ENCODE measurements around the gene DHRSX. TPM values are rescaled to one million over a fixed set of nuclear protein-coding genes. Genes with fewer than 3 reads are reported as not detected.
"Not testable (repeated sequence)": the region's sequence is repeated elsewhere in the genome, so short reads cannot be mapped to it uniquely, and the experiment has no call there.

DHRSX gene
- total and polyA plus RNA-seq, 4 experiments from 2014 or later, result 12.1 to 23.5 (median 16.5) TPM

DNA sequence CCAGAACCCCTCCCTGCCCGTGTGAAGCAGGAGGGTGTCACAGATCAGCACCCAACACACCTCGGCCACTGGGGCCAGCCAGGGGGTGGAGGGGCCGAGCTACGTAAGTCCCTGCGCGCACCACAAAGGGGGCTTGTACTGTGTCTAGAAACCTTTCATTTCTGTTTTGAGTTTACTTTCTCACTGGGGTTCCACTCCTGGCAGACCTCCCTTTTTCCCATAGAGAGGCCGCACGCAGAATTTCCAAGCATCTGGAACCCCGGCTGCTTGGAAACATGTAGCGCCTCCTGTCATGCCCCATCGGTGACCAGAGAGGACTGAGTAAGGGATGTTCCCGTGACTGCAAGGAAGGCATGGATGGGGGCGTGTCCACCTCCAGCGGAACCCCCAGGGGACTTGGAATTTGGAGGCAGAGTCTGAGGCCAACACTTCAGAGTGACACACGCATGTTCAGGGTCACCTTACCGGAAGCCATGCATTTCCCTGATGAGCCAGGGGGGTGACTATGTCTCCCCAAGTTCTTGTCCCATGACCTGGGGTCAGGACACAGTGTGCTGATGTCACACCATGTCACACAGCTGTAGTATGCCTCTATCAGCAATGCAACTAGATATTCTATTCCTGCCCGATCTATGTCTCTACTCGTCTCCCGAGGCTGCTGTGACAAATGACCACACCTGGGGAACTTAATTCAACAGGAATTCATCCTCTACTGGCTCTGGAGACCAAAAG lies 105.3 kb downstream of the DHRSX start:
- no peak overlapping the region for H3K4me3 Mint-ChIP-seq

DNA sequence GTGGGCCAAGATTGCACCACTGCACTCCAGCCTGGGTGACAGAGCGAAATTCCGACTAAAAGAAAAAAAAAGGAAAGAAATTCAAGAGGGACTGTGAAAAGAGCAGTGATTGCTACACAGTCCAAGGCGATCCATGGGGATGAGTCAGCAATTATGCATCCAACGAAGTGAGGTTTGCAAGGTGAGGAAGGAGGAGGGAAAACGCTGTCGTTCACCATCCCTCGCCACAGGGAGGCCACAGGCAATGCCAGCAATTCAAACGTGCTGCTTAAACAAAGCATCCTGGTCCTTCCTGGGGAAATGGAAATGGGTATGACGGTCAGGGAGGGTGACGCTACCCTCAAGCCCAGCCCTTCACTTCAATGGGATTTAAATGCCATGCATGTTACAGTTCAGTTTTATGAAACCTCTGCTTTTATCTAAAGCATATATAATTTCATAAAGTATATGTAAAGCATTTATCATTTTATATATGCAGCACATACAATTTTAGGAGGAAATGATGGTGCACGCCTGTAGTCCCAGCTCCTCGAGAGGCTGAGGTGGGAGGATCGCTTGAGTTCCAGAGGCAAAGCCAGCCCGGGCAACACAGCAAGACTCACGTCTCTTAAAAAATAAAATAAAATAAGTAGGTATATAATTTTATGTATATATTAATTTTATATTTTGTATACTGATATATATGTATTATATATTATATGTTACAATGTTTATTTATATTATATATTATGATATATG lies 108.7 kb downstream of the DHRSX start:
- ChIA-PET POLR2A (ENCODE audit: partially characterized antibody) (no interaction called here), CTCF (ENCODE audit: partially characterized antibody) (no interaction called here)
- no peaks in the 10 kb centered on the region for H3K27me3 ChIP-seq (ENCODE audit: insufficient read depth, low read length)
- H3K4me3 Mint-ChIP-seq, result no peak overlapping the region
- DNase-seq, result no peak
- H3K9me3 Mint-ChIP-seq, result peaks cover 0 to 17% (median 7%) of the 10 kb centered on the region in 8 donors
- peaks cover 0 to 10% (median 3%) of the 10 kb centered on the region in 4 donors for H3K4me1 Mint-ChIP-seq
- H3K4me3 ChIP-seq (ENCODE audit: low read length in 2 of 2), result no peak overlapping the region
- H3K36me3 Mint-ChIP-seq, result peaks cover 42 to 52% of the 10 kb centered on the region in 2 donors
- H3K4me1 ChIP-seq (ENCODE audit: insufficient read depth, low read length), result no peaks in the 10 kb centered on the region
- no peaks in the 10 kb centered on the region for H3K27me3 Mint-ChIP-seq
- peaks cover 0 to 3% of the 10 kb centered on the region in 2 donors for H3K9me3 ChIP-seq (ENCODE audit: control insufficient read depth in 1 of 2, low read length in 2 of 2)
- no peak overlapping the region for H3K27ac ChIP-seq (ENCODE audit: low read depth, low read length)
- intact Hi-C loops (cut with micrococcal nuclease), result no loop called here
- H3K27ac Mint-ChIP-seq, result no peak overlapping the region
- H3K36me3 ChIP-seq (ENCODE audit: insufficient read depth, low read length), result no peaks in the 10 kb centered on the region

More for the DNA sequence above, 105.3 kb downstream of the DHRSX start:
- H3K36me3 Mint-ChIP-seq, result peaks cover 27 to 42% of the 10 kb centered on the region in 2 donors
- CTCF ChIA-PET (ENCODE audit: partially characterized antibody), result no interaction called here
- peaks cover 0 to 19% (median 7%) of the 10 kb centered on the region in 8 donors for H3K9me3 Mint-ChIP-seq
- H3K27ac Mint-ChIP-seq, result no peak overlapping the region
- no peaks in the 10 kb centered on the region for H3K36me3 ChIP-seq (ENCODE audit: insufficient read depth, low read length)
- no peak overlapping the region for H3K27ac ChIP-seq (ENCODE audit: low read depth, low read length)
- peaks cover 0 to 10% (median 3%) of the 10 kb centered on the region in 4 donors for H3K4me1 Mint-ChIP-seq
- H3K4me1 ChIP-seq (ENCODE audit: insufficient read depth, low read length), result no peaks in the 10 kb centered on the region
- POLR2A ChIA-PET (ENCODE audit: partially characterized antibody), result no interaction called here
- H3K9me3 ChIP-seq (ENCODE audit: control insufficient read depth in 1 of 2, low read length in 2 of 2), result peaks cover 0 to 3% of the 10 kb centered on the region in 2 donors
- H3K4me3 ChIP-seq (ENCODE audit: low read length in 2 of 2), result no peak overlapping the region
- DNase-seq, result no peak
- H3K27me3 Mint-ChIP-seq, result no peaks in the 10 kb centered on the region
- no peaks in the 10 kb centered on the region for H3K27me3 ChIP-seq (ENCODE audit: insufficient read depth, low read length)
- intact Hi-C loops (cut with micrococcal nuclease), result no loop called here

DNA sequence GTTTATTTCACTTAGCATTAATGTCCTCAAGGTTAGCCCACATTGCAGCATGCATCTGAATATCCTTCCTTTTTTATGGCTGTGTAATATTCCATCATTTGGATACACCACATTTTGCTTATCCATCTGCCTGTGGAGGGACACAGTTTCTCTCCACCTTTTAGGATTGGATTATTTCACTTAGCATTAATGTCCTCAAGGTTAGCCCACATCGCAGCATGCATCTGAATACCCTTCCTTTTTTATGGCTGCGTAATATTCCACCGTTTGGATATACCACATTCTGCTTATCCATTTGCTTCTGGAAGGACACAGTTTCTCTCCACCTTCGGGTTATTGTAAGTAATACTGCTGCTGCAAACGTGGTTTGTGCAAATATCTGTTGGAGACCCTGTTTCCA lies 110.0 kb downstream of the DHRSX start:
- Histone ChIP-seq H3K4me1 (ENCODE audit: insufficient read depth, low read length) (no peaks in the 10 kb centered on the region), H3K9me3 (ENCODE audit: control insufficient read depth in 1 of 2, low read length in 2 of 2) (peaks cover 0 to 3% of the 10 kb centered on the region in 2 donors), H3K27me3 (ENCODE audit: insufficient read depth, low read length) (no peaks in the 10 kb centered on the region), H3K36me3 (ENCODE audit: insufficient read depth, low read length) (no peaks in the 10 kb centered on the region), H3K27ac (ENCODE audit: low read depth, low read length) (no peak overlapping the region), H3K4me3 (ENCODE audit: low read length in 2 of 2) (no peak overlapping the region)
- ChIA-PET CTCF (ENCODE audit: partially characterized antibody) (no interaction called here), POLR2A (ENCODE audit: partially characterized antibody) (no interaction called here)
- no peaks in the 10 kb centered on the region for H3K27me3 Mint-ChIP-seq
- intact Hi-C loops (cut with micrococcal nuclease), result no loop called here
- H3K27ac Mint-ChIP-seq, result no peak overlapping the region
- peaks cover 0 to 17% (median 7%) of the 10 kb centered on the region in 8 donors for H3K9me3 Mint-ChIP-seq
- no peak overlapping the region for H3K4me3 Mint-ChIP-seq
- DNase-seq, result no peak
- peaks cover 42 to 49% of the 10 kb centered on the region in 2 donors for H3K36me3 Mint-ChIP-seq
- peaks cover 0 to 8% (median 3%) of the 10 kb centered on the region in 4 donors for H3K4me1 Mint-ChIP-seq

DNA sequence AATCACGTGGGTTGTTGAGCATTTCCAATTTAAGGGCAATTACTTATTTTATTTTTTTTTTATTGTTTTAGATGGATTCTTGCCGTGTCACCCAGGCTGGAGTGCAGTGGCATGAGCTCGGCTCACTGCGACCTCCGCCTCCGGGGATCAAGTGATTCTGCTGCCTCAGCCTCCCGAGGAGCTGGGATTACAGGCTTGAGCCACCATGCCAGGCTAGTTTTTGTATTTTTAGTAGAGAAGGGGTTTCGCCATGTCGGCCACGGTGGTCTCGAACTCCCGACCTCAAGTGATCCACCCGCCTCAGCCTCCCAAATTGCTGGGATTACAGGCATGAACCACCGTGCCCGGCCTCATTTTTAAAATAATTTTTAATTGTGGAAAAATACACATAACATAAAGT lies 111.0 kb downstream of the DHRSX start:
- H3K27ac Mint-ChIP-seq; H3K27me3 ChIP-seq (ENCODE audit: insufficient read depth, low read length); H3K9me3 ChIP-seq (ENCODE audit: control insufficient read depth in 1 of 2, low read length in 2 of 2); H3K4me1 ChIP-seq (ENCODE audit: insufficient read depth, low read length); H3K4me3 ChIP-seq (ENCODE audit: low read length in 2 of 2); H3K27me3 Mint-ChIP-seq; POLR2A ChIA-PET (ENCODE audit: partially characterized antibody); H3K4me3 Mint-ChIP-seq; DNase-seq; H3K4me1 Mint-ChIP-seq; H3K27ac ChIP-seq (ENCODE audit: low read depth, low read length); intact Hi-C loops (cut with micrococcal nuclease); CTCF ChIA-PET (ENCODE audit: partially characterized antibody); H3K36me3 ChIP-seq (ENCODE audit: insufficient read depth, low read length): not testable (repeated sequence)
- Mint-ChIP-seq H3K36me3 (peaks cover 37 to 43% of the 10 kb centered on the region in 2 donors), H3K9me3 (peaks cover 0 to 17% (median 7%) of the 10 kb centered on the region in 8 donors)

DNA sequence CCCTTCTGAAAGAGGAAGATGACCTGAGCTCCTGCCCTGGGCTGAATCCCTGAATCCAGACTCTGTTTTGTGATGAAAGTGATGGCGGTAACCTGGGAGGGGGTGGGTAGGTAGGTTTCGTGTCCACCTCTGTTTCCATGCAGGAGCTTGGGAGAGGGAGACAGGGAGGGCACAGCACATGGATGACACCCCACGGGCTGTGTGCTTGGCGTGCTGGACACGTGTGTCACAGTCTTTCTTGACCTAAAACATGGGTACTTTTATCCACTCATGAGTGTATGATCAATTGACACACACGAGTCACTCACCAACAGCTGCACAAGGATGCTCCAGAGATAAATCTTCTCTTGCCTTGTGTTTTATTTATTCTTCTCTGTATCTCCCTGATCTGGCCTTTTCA lies 111.5 kb downstream of the DHRSX start:
- no peak for DNase-seq
- Histone ChIP-seq H3K27ac (ENCODE audit: low read depth, low read length) (no peak overlapping the region), H3K4me1 (ENCODE audit: insufficient read depth, low read length) (no peaks in the 10 kb centered on the region), H3K4me3 (ENCODE audit: low read length in 2 of 2) (no peak overlapping the region), H3K9me3 (ENCODE audit: control insufficient read depth in 1 of 2, low read length in 2 of 2) (peaks cover 0 to 3% of the 10 kb centered on the region in 2 donors), H3K36me3 (ENCODE audit: insufficient read depth, low read length) (no peaks in the 10 kb centered on the region), H3K27me3 (ENCODE audit: insufficient read depth, low read length) (no peaks in the 10 kb centered on the region)
- no peak overlapping the region for H3K4me3 Mint-ChIP-seq
- H3K9me3 Mint-ChIP-seq, result peaks cover 0 to 17% (median 7%) of the 10 kb centered on the region in 8 donors
- peaks cover 0 to 5% (median 3%) of the 10 kb centered on the region in 4 donors for H3K4me1 Mint-ChIP-seq
- no peaks in the 10 kb centered on the region for H3K27me3 Mint-ChIP-seq
- POLR2A ChIA-PET (ENCODE audit: partially characterized antibody), result no interaction called here
- intact Hi-C loops (cut with micrococcal nuclease), result no loop called here
- no peak overlapping the region for H3K27ac Mint-ChIP-seq
- CTCF ChIA-PET (ENCODE audit: partially characterized antibody), result no interaction called here
- H3K36me3 Mint-ChIP-seq, result peaks cover 37 to 40% of the 10 kb centered on the region in 2 donors

DNA sequence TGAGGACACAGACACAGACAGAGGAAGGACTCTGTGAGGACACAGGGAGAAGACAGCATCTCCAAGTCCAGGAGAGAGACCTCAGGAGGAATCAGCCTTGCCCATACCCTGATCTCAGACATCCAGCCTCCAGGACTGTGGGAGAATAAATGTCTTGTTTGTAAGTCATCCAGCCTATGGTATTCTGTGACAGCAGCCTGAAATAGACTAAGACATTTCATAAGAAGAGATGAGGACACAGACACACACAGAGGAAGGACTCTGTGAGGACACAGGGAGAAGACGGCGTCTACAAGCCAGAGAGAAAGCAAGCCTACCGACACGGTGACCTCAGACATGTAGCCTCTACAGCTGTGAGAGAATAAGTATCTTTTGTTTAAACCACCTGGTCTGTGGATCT lies 112.1 kb downstream of the DHRSX start:
- Histone ChIP-seq H3K27me3 (ENCODE audit: insufficient read depth, low read length) (no peaks in the 10 kb centered on the region), H3K27ac (ENCODE audit: low read depth, low read length) (no peak overlapping the region), H3K4me3 (ENCODE audit: low read length in 2 of 2) (no peak overlapping the region), H3K36me3 (ENCODE audit: insufficient read depth, low read length) (no peaks in the 10 kb centered on the region), H3K9me3 (ENCODE audit: control insufficient read depth in 1 of 2, low read length in 2 of 2) (peaks cover 0 to 3% of the 10 kb centered on the region in 2 donors), H3K4me1 (ENCODE audit: insufficient read depth, low read length) (no peaks in the 10 kb centered on the region)
- peak overlapping the region in 1 of 7 donors; percentile 13 for H3K27ac Mint-ChIP-seq
- DNase-seq, result no peak
- no peaks in the 10 kb centered on the region for H3K27me3 Mint-ChIP-seq
- POLR2A ChIA-PET (ENCODE audit: partially characterized antibody), result no interaction called here
- CTCF ChIA-PET (ENCODE audit: partially characterized antibody), result no interaction called here
- peaks cover 0 to 16% (median 7%) of the 10 kb centered on the region in 8 donors for H3K9me3 Mint-ChIP-seq
- intact Hi-C loops (cut with micrococcal nuclease), result no loop called here
- H3K36me3 Mint-ChIP-seq, result peaks cover 34 to 35% of the 10 kb centered on the region in 2 donors
- no peak overlapping the region for H3K4me3 Mint-ChIP-seq
- H3K4me1 Mint-ChIP-seq, result peaks cover 0 to 4% (median 2%) of the 10 kb centered on the region in 4 donors

DNA sequence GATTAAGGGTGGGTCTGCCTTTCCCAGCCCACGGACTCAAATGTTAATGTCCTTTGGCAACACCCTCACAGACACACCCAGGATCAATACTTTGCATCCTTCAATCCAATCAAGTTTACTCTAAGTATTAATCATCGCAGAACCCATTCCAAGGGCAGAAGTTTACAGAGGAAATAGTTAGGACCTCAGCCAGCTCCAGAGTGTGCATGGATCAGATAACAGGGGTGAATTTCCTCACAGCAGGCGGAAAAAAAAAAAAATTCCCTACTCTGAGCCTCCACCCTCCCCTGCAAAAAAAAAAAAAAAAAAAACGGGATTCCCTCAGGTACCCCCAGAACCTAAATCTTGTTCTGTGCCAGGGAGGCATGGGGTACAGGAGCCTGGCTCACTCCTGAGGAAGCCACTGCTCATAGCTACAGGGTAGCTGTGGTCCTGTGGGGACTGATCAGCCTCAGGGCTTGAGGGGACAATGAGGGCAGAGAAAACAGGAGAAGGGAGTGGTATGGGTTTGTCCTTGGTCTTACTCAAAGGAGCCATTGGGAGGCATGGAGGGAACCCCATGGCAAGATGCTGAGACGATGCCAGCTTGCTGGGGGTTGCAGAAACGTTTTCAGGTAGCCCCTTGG lies 113.0 kb downstream of the DHRSX start:
- Mint-ChIP-seq H3K9me3 (peaks cover 0 to 16% (median 7%) of the 10 kb centered on the region in 8 donors), H3K36me3 (peaks cover 33 to 34% of the 10 kb centered on the region in 2 donors), H3K4me1 (peaks cover 0 to 3% (median 0%) of the 10 kb centered on the region in 4 donors), H3K27me3 (no peaks in the 10 kb centered on the region), H3K27ac (peak overlapping the region in 2 of 7 donors; percentile 15 to 32), H3K4me3 (no peak overlapping the region)
- intact Hi-C loops (cut with micrococcal nuclease), result no loop called here
- no peak for DNase-seq
- POLR2A ChIA-PET (ENCODE audit: partially characterized antibody), result no interaction called here
- Histone ChIP-seq H3K27ac (ENCODE audit: low read depth, low read length) (no peak overlapping the region), H3K4me3 (ENCODE audit: low read length in 2 of 2) (no peak overlapping the region), H3K9me3 (ENCODE audit: control insufficient read depth in 1 of 2, low read length in 2 of 2) (peaks cover 0 to 3% of the 10 kb centered on the region in 2 donors), H3K27me3 (ENCODE audit: insufficient read depth, low read length) (no peaks in the 10 kb centered on the region), H3K4me1 (ENCODE audit: insufficient read depth, low read length) (no peaks in the 10 kb centered on the region), H3K36me3 (ENCODE audit: insufficient read depth, low read length) (no peaks in the 10 kb centered on the region)
- CTCF ChIA-PET (ENCODE audit: partially characterized antibody), result no interaction called here

All from CD4-positive, alpha-beta memory T cell (primary cell).